ENCODE results near the gene ATMIN. TPM values are rescaled to one million over a fixed set of nuclear protein-coding genes. Genes with fewer than 3 reads are reported as not detected.

The ATMIN gene
- total RNA-seq, 1 donor from 2014 or later, result 41.3 TPM

- no peak for TF ChIP-seq CTCF (IDR thresholded peaks at IDR 0.05; ENCODE audit: insufficient read depth, low read length, severe bottlenecking)
- no peak overlapping the region for H3K4me3 ChIP-seq (ENCODE audit: low read depth, low read length)
- peak; percentile 48 for DNase-seq (ENCODE audit: low read depth)
- no peak for FAIRE-seq
- H3K27me3 ChIP-seq (ENCODE audit: control insufficient read depth, insufficient read depth, low read length), result no peaks in the 10 kb centered on the region
- no peaks in the 10 kb centered on the region for H3K36me3 ChIP-seq (ENCODE audit: control insufficient read depth, insufficient read depth, low read length)
These were observed 41.2 kb upstream of the ATMIN start for GRCh38 chr16:80994451-80994850.

GRCh38 chr16:80996688-80997138, 38.9 kb upstream of the ATMIN start:
- TF ChIP-seq CTCF (IDR thresholded peaks at IDR 0.05; ENCODE audit: insufficient read depth, low read length, severe bottlenecking), result no peak

GRCh38 chr16:80997139-80997798, 38.4 kb upstream of the ATMIN start:
- DNase-seq (ENCODE audit: low read depth), result peak; percentile 3
- Histone ChIP-seq H3K36me3 (ENCODE audit: control insufficient read depth, insufficient read depth, low read length) (no peaks in the 10 kb centered on the region), H3K27me3 (ENCODE audit: control insufficient read depth, insufficient read depth, low read length) (no peaks in the 10 kb centered on the region), H3K4me3 (ENCODE audit: low read depth, low read length) (no peak overlapping the region)
- FAIRE-seq, result no peak
- no peak for TF ChIP-seq CTCF (IDR thresholded peaks at IDR 0.05; ENCODE audit: insufficient read depth, low read length, severe bottlenecking)

More at GRCh38 chr16:80996688-80997138, 38.9 kb upstream of the ATMIN start:
- DNase-seq (ENCODE audit: low read depth) (no peak), FAIRE-seq (no peak)
- H3K4me3 ChIP-seq (ENCODE audit: low read depth, low read length), result no peak overlapping the region
- H3K36me3 ChIP-seq (ENCODE audit: control insufficient read depth, insufficient read depth, low read length), result no peaks in the 10 kb centered on the region
- no peaks in the 10 kb centered on the region for H3K27me3 ChIP-seq (ENCODE audit: control insufficient read depth, insufficient read depth, low read length)

- H3K4me3 ChIP-seq (ENCODE audit: low read depth, low read length), result no peak overlapping the region
- H3K27me3 ChIP-seq (ENCODE audit: control insufficient read depth, insufficient read depth, low read length), result no peaks in the 10 kb centered on the region
- no peak for DNase-seq (ENCODE audit: low read depth)
- no peak for TF ChIP-seq CTCF (IDR thresholded peaks at IDR 0.05; ENCODE audit: insufficient read depth, low read length, severe bottlenecking)
- no peaks in the 10 kb centered on the region for H3K36me3 ChIP-seq (ENCODE audit: control insufficient read depth, insufficient read depth, low read length)
- no peak for FAIRE-seq
These were observed 37.5 kb upstream of the ATMIN start for GRCh38 chr16:80997964-80998620.

GRCh38 chr16:81000873-81001272, 34.8 kb upstream of the ATMIN start:
- no peak for FAIRE-seq
- DNase-seq (ENCODE audit: low read depth), result no peak
- H3K36me3 ChIP-seq (ENCODE audit: control insufficient read depth, insufficient read depth, low read length), result no peaks in the 10 kb centered on the region

More at GRCh38 chr16:81000873-81001272, 34.8 kb upstream of the ATMIN start:
- TF ChIP-seq CTCF (IDR thresholded peaks at IDR 0.05; ENCODE audit: insufficient read depth, low read length, severe bottlenecking), result no peak
- H3K27me3 ChIP-seq (ENCODE audit: control insufficient read depth, insufficient read depth, low read length), result no peaks in the 10 kb centered on the region
- no peak overlapping the region for H3K4me3 ChIP-seq (ENCODE audit: low read depth, low read length)

Measured in bronchial epithelial cell (primary cell).